ENCODE measurements around the gene ADORA3. TPM values are rescaled to one million over a fixed set of nuclear protein-coding genes. Genes with fewer than 3 reads are reported as not detected.

ADORA3 gene
- total and polyA plus RNA-seq, 2 of the 4 experiments (the other 2 are of a cell fraction), result not detected

GRCh38 chr1:111540928-111541327 lies 37.5 kb upstream of the ADORA3 start:
- dilution Hi-C loops (cut with HindIII; ENCODE audit: low sequenced_read_pairs, unreplicated experiment) (no loop called here), intact Hi-C loops (cut with micrococcal nuclease) (no loop called here), in situ Hi-C loops (cut with MboI; ENCODE audit: low sequenced_read_pairs) (no loop called here)
- BruUV-seq (replicated peaks), result no TSS peak
- Histone ChIP-seq H3K27me3 (ENCODE audit: control insufficient read depth, insufficient read depth, low read length) (no peaks in the 10 kb centered on the region), H2BK5ac (ENCODE audit: low read depth, low read length, poor library complexity, severe bottlenecking) (no peak overlapping the region), H3K23ac (ENCODE audit: low read depth, low read length) (no peak overlapping the region), H3K4me2 (ENCODE audit: low read depth, low read length) (no peak overlapping the region), H3K9me1 (ENCODE audit: insufficient read depth, low read length) (peaks cover 6% of the 10 kb centered on the region), H3K18ac (ENCODE audit: low read depth, low read length) (no peak overlapping the region), H2AFZ (replicated peaks; ENCODE audit: low read length, poor library complexity) (no peak overlapping the region), H3K27ac (ENCODE audit: insufficient read depth, low read length) (no peak overlapping the region), H3K4me1 (ENCODE audit: control insufficient read depth, insufficient read depth, low read length) (peaks cover 7% of the 10 kb centered on the region; the same call in 1 of the 2 replicates), H2BK20ac (ENCODE audit: low read depth, low read length) (no peak overlapping the region), H3K9ac (ENCODE audit: low read depth, low read length) (no peak overlapping the region), H2AK5ac (ENCODE audit: low read depth, low read length) (no peak overlapping the region), H3K56ac (ENCODE audit: extremely low read depth, insufficient read depth, low read length) (no peak overlapping the region), H3K9me3 (ENCODE audit: control insufficient read depth, insufficient read depth, low read length) (no peaks in the 10 kb centered on the region), H2AK9ac (replicated peaks; ENCODE audit: low read depth, low read length, poor library complexity) (no peak overlapping the region), H3K4me3 (ENCODE audit: insufficient read depth, low read depth, low read length) (no peak overlapping the region), H2BK120ac (ENCODE audit: low read depth, low read length) (no peak overlapping the region), H4K20me1 (ENCODE audit: insufficient read depth, low read length) (no peaks in the 10 kb centered on the region), H2BK15ac (ENCODE audit: low read depth, low read length) (no peak overlapping the region; the same call in 2 of the 3 replicates), H3K36me3 (ENCODE audit: control insufficient read depth, insufficient read depth, low read length) (no peaks in the 10 kb centered on the region), H4K8ac (ENCODE audit: low read depth in 2 of 2, low read length in 2 of 2) (no peak overlapping the region), H3K14ac (replicated peaks; ENCODE audit: low read depth, low read length) (no peak overlapping the region), H3K79me1 (ENCODE audit: low read depth in 1 of 2, low read length in 2 of 2) (peaks cover 0 to 3% of the 10 kb centered on the region in 2 experiments; a peak in 1 of 4 replicates), H4K91ac (ENCODE audit: insufficient read depth, low read depth, low read length) (no peak overlapping the region), H3K4ac (ENCODE audit: low read depth, low read length) (no peak overlapping the region), H4K5ac (ENCODE audit: low read depth, low read length) (no peak overlapping the region)
- ATAC-seq (ENCODE audit: low read depth) (no peak), DNase-seq (no peak)
- CTCF ChIA-PET, result interaction anchor here (0.6 kb wide), 1 partner anchor 16 kb away, joined by 3 read pairs; no protein-coding TSS in a partner anchor
- POLR2A ChIA-PET (ENCODE audit: unreplicated experiment), result no interaction called here
- no CpG with 5 or more reads among the region's 3 CpGs for WGBS, 2 experiments (ENCODE audit: extremely low coverage in 2 of 2, insufficient read length in 1 of 2)
- TF ChIP-seq RFX5 (IDR thresholded peaks at IDR 0.05; ENCODE audit: low read depth, low read length), result no peak
